RWPE2 (cell line): ENCODE results near the gene NMT2.

Experiments used
- ATAC-seq: fragments of 200-7000 bp; cut with Tn5 transposase; 3 replicates; pipeline ENCODE4 v1.9.1; 2021; ENCODE audit warnings: low read depth
- DNase-seq: peaks from one replicate; pipeline ENCODE4 v3.0.0-alpha.2; 2020; ENCODE audit warnings: low spot score
- H3K27ac ChIP-seq: fragments of 450-650 bp; 2 replicates; pipeline ENCODE4 v1.5.1; 2017; ENCODE audit warnings: mild to moderate bottlenecking; ENCODE audit not compliant: poor library complexity, severe bottlenecking
- H3K27me3 ChIP-seq: fragments of 250-450 bp; sonication (Bioruptor Pico); 2 replicates; pipeline ENCODE4 v1.5.1; 2021; ENCODE audit warnings: mild to moderate bottlenecking, moderate library complexity; ENCODE audit not compliant: insufficient read depth, poor library complexity, severe bottlenecking
- H3K36me3 ChIP-seq: fragments of 250-450 bp; sonication (Bioruptor Pico); 2 replicates; pipeline ENCODE4 v1.5.1; 2020; ENCODE audit warnings: low read depth, mild to moderate bottlenecking, moderate library complexity
- H3K4me1 ChIP-seq: fragments of 250-450 bp; sonication (Bioruptor Pico); 2 replicates; pipeline ENCODE4 v1.5.1; 2021; ENCODE audit warnings: mild to moderate bottlenecking, moderate library complexity; ENCODE audit not compliant: insufficient read depth, poor library complexity, severe bottlenecking
- H3K4me3 ChIP-seq: fragments of 250-450 bp; sonication (Bioruptor Pico); 2 replicates; pipeline ENCODE4 v1.5.1; 2021; ENCODE audit warnings: mild to moderate bottlenecking, moderate library complexity; ENCODE audit not compliant: severe bottlenecking
- H3K9me3 ChIP-seq: fragments of 250-450 bp; sonication (Bioruptor Pico); 2 replicates; pipeline ENCODE4 v1.5.1; 2021; ENCODE audit warnings: mild to moderate bottlenecking, moderate library complexity; ENCODE audit not compliant: severe bottlenecking
- TF ChIP-seq, protein P1 (sequence below): fragments of 450-650 bp; IDR thresholded peaks from one replicate; pipeline ENCODE4 v1.5.1; 2017; ENCODE audit warnings: mild to moderate bottlenecking, moderate library complexity; ENCODE audit not compliant: poor library complexity, severe bottlenecking

NMT2 gene

DNA sequence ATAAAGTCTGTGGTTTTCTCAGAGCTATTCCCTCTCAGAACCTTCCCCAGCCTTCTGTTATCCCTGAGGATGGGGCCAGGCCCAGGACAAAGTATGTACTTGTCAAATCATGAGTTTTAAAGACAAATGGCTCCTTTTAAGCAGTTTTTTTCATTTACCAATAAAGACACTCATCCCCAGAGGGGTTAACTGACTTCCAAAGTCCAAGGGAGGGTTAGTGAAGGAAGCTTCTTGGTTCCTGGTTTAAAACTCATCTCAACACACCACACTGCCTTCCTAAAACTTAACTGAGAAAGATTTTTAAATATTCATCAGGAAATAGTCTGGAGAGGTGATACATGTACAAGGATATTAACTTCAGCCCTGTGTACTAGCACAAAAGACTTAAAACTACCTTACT is 15.9 kb downstream of the NMT2 start:
- no peaks in the 10 kb centered on the region for H3K36me3 ChIP-seq
- H3K4me3 ChIP-seq: no peak overlapping the region
- DNase-seq (no peak), ATAC-seq (no peak)
- no peaks in the 10 kb centered on the region for H3K4me1 ChIP-seq
- H3K9me3 ChIP-seq: no peaks in the 10 kb centered on the region
- no peak overlapping the region for H3K27ac ChIP-seq
- no peaks in the 10 kb centered on the region for H3K27me3 ChIP-seq
- TF ChIP-seq, protein P1, sequence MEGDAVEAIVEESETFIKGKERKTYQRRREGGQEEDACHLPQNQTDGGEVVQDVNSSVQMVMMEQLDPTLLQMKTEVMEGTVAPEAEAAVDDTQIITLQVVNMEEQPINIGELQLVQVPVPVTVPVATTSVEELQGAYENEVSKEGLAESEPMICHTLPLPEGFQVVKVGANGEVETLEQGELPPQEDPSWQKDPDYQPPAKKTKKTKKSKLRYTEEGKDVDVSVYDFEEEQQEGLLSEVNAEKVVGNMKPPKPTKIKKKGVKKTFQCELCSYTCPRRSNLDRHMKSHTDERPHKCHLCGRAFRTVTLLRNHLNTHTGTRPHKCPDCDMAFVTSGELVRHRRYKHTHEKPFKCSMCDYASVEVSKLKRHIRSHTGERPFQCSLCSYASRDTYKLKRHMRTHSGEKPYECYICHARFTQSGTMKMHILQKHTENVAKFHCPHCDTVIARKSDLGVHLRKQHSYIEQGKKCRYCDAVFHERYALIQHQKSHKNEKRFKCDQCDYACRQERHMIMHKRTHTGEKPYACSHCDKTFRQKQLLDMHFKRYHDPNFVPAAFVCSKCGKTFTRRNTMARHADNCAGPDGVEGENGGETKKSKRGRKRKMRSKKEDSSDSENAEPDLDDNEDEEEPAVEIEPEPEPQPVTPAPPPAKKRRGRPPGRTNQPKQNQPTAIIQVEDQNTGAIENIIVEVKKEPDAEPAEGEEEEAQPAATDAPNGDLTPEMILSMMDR: no peak

DNA sequence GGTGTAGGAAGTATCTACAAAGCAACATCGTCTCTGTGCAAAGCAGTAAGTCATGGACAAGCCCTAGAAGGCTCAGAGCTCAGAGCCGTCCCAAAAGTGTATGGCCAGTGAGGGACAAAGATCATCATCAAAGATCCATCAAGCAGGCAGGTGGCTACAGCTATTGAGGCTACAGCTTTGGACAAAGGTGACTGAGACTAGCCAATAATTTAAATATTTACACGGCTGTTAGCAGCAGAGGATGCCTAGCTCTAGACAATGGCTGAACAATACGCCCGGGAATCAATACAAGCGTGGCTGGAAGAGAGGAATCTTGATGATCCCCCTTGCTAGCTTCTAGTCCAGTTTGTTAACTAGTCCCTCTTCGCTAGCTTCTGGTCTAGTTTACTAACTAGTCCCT is 17.9 kb downstream of the NMT2 start:
- Histone ChIP-seq H3K36me3 (no peaks in the 10 kb centered on the region), H3K4me1 (no peaks in the 10 kb centered on the region), H3K27ac (no peak overlapping the region), H3K9me3 (no peaks in the 10 kb centered on the region), H3K4me3 (no peak overlapping the region), H3K27me3 (no peaks in the 10 kb centered on the region)
- DNase-seq: no peak
- TF ChIP-seq, protein P1: no peak
- no peak for ATAC-seq

DNA sequence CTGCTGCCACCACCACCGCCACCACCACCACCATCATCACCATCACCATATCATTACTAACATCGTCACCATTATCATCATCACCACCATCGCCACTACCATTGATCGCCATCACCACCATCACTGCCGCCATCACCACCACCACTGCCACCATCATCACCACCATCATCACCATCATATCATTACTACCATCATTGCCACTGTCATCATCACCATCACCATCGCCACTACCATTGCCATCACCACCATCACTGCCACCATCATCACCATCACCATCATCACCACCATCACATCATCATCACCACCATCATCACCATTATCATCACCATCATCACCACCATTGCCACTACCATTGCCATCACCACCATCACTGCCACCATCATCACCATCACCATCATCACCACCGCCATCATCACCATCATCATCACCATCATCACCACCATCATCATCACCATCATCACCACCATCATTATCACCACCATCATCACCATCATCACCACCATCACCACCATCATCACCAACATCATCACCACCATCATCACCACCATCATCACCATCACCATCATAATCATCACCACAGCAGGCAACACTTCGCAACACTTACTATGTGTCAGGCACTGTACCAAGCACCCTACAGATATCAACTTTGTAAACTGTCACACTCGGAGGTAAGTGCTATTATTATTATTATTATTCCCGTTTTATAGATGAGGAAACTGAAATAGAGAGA is 19.3 kb downstream of the NMT2 start:
- H3K9me3 ChIP-seq: no peaks in the 10 kb centered on the region
- ATAC-seq (no peak), DNase-seq (no peak)
- no peaks in the 10 kb centered on the region for H3K27me3 ChIP-seq
- TF ChIP-seq, protein P1: no peak
- H3K36me3 ChIP-seq: no peaks in the 10 kb centered on the region
- no peaks in the 10 kb centered on the region for H3K4me1 ChIP-seq
- no peak overlapping the region for H3K4me3 ChIP-seq
- H3K27ac ChIP-seq: no peak overlapping the region

DNA sequence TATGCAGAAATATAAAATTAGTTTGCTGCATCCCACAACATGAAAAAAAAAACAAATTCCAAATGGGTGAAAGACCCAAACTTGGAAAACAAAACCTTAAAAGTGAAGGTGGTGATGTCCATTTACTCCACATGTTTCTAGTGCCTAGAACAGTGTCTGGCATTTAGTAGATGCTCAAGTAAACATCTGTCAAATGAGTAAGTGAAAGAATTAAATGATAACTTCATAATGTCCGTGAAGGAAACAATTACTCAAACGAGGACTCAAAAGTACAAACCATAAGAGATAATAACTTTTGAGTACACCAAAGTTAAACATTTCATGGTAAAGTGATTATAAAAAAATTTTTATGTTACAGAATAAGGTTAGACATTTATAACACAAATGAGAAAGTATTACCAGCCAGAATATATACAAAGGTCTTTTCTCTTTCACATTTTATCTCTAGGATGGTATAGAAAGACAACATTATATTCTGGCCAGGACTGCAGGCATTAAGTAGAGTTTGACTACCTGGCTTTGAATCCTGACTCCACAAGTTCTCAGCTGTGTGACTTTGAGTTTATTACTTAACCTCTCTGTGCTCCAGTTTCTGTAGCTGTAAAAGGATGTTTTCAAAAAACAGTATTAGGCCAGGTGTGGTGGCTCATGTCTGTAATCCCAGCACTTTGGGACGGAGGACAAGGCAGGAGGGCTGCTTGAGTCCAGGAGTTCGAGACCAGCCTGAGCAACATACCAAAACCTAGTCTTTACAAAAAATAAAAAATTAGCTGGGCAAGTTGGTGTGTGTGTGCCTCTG is 20.7 kb downstream of the NMT2 start:
- Histone ChIP-seq H3K4me3 (no peak overlapping the region), H3K4me1 (no peaks in the 10 kb centered on the region), H3K27ac (no peak overlapping the region), H3K36me3 (no peaks in the 10 kb centered on the region), H3K27me3 (no peaks in the 10 kb centered on the region), H3K9me3 (no peaks in the 10 kb centered on the region)
- DNase-seq: no peak
- ATAC-seq: no peak
- TF ChIP-seq, protein P1: no peak

DNA sequence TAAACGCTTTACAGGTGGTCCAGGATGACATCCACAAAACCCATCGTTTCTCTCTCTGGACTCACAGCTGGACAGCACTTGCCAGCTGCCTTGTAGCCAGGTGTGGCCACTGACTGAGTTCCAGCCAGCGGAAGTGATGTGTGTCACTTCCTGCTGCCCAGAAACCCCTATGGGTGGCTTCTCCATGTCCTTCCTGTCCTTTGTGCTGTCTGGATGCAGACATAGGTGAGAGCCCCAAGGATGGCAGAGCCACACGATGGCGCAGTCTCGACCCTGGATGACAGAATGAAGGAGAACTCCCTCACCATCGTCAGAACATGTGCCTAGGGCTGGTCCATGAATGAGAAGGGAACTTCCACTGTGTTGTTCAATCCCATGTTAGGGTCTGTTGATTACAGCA is 22.1 kb downstream of the NMT2 start:
- H3K9me3 ChIP-seq: no peaks in the 10 kb centered on the region
- no peaks in the 10 kb centered on the region for H3K4me1 ChIP-seq
- no peaks in the 10 kb centered on the region for H3K27me3 ChIP-seq
- H3K4me3 ChIP-seq: no peak overlapping the region
- TF ChIP-seq, protein P1: no peak
- no peak for ATAC-seq
- DNase-seq: no peak
- no peak overlapping the region for H3K27ac ChIP-seq
- no peaks in the 10 kb centered on the region for H3K36me3 ChIP-seq
